ENCODE measurements around the gene SLC38A8. TPM values are rescaled to one million over a fixed set of nuclear protein-coding genes. Genes with fewer than 3 reads are reported as not detected.

The SLC38A8 gene
- total and polyA plus RNA-seq, 2 experiments from 2014 or later = not detected

- DNase-seq (ENCODE audit: low read depth in 1 of 2, low spot score in 1 of 2) = no peak
- Histone ChIP-seq H3K27ac (no peak overlapping the region), H3K27me3 (peaks cover 9% of the 10 kb centered on the region), H3K9me3 (ENCODE audit: low read depth) (no peaks in the 10 kb centered on the region), H3K4me1 (ENCODE audit: low read depth) (no peaks in the 10 kb centered on the region), H3K36me3 (no peaks in the 10 kb centered on the region), H3K4me3 (no peak overlapping the region)
- TF ChIP-seq CTCF (IDR thresholded peaks at IDR 0.05; ENCODE audit: low read depth, low read length) = no peak
Measured at GRCh38 chr16:83973581-83974385, 68.8 kb downstream of the SLC38A8 start.

- Histone ChIP-seq H3K36me3 (no peaks in the 10 kb centered on the region), H3K27ac (no peak overlapping the region), H3K9me3 (ENCODE audit: low read depth) (no peaks in the 10 kb centered on the region), H3K4me1 (ENCODE audit: low read depth) (no peaks in the 10 kb centered on the region), H3K27me3 (peaks cover 12% of the 10 kb centered on the region), H3K4me3 (no peak overlapping the region)
- no peak for TF ChIP-seq CTCF (IDR thresholded peaks at IDR 0.05; ENCODE audit: low read depth, low read length)
- DNase-seq (ENCODE audit: low read depth in 1 of 2, low spot score in 1 of 2) = no peak
Measured at GRCh38 chr16:83973077-83973476, 69.5 kb downstream of the SLC38A8 start.

- no peak for TF ChIP-seq CTCF (IDR thresholded peaks at IDR 0.05; ENCODE audit: low read depth, low read length)
- H3K27ac ChIP-seq = no peak overlapping the region
- H3K4me3 ChIP-seq = no peak overlapping the region
- H3K4me1 ChIP-seq (ENCODE audit: low read depth) = no peaks in the 10 kb centered on the region
- DNase-seq (ENCODE audit: low read depth in 1 of 2, low spot score in 1 of 2) = no peak
- no peaks in the 10 kb centered on the region for H3K9me3 ChIP-seq (ENCODE audit: low read depth)
- no peaks in the 10 kb centered on the region for H3K36me3 ChIP-seq
- peaks cover 12% of the 10 kb centered on the region for H3K27me3 ChIP-seq
Measured at GRCh38 chr16:83972256-83973008, 70.2 kb downstream of the SLC38A8 start.

DNA sequence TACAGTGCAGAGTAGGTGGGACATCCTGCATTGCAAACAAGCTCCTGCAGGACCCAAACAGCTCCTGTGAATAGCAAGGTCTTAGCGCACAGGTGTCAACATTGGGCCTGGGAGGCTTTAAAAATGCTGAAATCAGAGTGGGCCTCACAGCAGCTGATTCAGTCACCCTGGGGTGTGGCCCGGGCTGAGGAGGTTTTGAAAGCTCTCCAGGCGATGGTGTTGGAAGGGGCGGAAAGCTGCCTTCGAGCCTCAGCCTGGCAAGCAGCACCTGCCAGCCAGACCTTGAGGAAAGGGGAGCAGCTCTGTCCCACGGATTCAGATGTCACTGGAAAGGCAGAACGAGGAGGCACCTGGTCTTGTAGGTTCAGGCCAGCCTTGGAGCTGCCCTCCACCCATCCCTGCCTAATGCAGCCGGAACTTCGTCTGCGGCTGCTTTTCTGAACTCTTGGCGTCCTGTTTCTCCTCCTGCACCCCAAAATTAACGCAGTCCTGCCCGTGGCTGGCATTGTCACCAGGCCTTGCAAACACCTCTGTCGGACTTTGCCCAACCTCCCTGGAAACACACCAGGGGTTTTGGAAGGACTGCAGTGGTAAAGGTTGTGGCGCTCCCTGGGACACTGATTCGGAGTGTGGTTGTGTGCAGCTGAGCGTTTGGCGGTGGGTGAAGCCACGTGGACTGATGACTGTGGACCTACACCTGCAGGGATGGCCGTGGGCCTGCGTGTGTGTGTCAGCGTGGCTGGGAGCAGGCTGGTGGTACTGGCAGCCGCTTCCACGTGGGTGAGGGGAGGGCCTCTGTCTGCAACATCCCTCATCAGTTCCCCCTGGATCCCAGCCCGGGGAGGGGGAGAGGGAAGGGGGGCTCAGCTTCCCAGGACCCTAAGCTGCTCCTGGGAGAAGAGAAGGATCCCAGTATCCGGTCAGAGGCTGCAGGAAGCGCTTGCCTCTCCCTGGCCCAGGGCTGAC, 71.1 kb downstream of the SLC38A8 start:
- Histone ChIP-seq H3K4me1 (ENCODE audit: low read depth) (no peaks in the 10 kb centered on the region), H3K27ac (no peak overlapping the region), H3K4me3 (no peak overlapping the region), H3K9me3 (ENCODE audit: low read depth) (no peaks in the 10 kb centered on the region), H3K36me3 (no peaks in the 10 kb centered on the region), H3K27me3 (peaks cover 12% of the 10 kb centered on the region)
- no peak for DNase-seq (ENCODE audit: low read depth in 1 of 2, low spot score in 1 of 2)
- TF ChIP-seq CTCF (IDR thresholded peaks at IDR 0.05; ENCODE audit: low read depth, low read length) = no peak

DNA sequence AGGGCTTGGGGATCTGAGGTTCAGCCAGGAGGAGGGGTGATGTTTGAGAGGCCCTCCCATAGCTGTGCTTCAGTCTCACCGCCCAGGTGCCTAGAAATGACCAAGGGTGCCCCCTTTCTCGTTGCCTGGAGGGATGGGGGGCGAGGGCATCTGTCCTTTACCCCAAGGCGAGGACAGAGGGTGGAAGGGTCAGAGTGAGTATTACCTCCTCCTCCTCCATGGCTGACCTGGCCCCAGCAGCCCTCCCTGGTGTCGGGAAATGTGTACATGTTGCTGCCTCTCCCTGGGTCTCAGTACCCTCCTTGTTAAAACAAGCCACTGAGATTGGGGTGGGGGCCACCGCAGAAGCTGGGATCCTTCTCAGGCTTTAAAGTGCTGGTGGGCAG, 72.2 kb downstream of the SLC38A8 start:
- Histone ChIP-seq H3K4me3 (no peak overlapping the region), H3K9me3 (ENCODE audit: low read depth) (no peaks in the 10 kb centered on the region), H3K36me3 (no peaks in the 10 kb centered on the region), H3K4me1 (ENCODE audit: low read depth) (no peaks in the 10 kb centered on the region), H3K27ac (no peak overlapping the region), H3K27me3 (peaks cover 12% of the 10 kb centered on the region)
- no peak for TF ChIP-seq CTCF (IDR thresholded peaks at IDR 0.05; ENCODE audit: low read depth, low read length)
- no peak for DNase-seq (ENCODE audit: low read depth in 1 of 2, low spot score in 1 of 2)

All from cardiac muscle cell (in vitro differentiated cells and primary cell).